Sigmoid colon (tissue), 7 donors: ENCODE results near the gene CLDND2. TPM values are rescaled to one million over a fixed set of nuclear protein-coding genes. Genes with fewer than 3 reads are reported as not detected.

Source experiments
- DNase-seq: peaks from one replicate; pipeline ENCODE4 v3.0.0-alpha.2; 2019
- H3K27ac ChIP-seq, 4 donors: fragments of 200-600 bp; sonication (generic); one replicate each; pipeline ENCODE4 v1.5.1; 2016 to 2019; ENCODE audit warnings: mild to moderate bottlenecking in 1 of 4
- H3K27me3 ChIP-seq, 3 donors: fragments of 200-600 bp; sonication (generic); one replicate each; pipeline ENCODE4 v1.5.1; 2019; ENCODE audit warnings: mild to moderate bottlenecking in 1 of 3
- H3K36me3 ChIP-seq, 4 donors: fragments of 200-600 bp; sonication (generic); one replicate each; pipeline ENCODE4 v1.5.1; 2016 to 2019
- H3K4me1 ChIP-seq, 4 donors: fragments of 200-600 bp; sonication (generic); one replicate each; pipeline ENCODE4 v1.5.1; 2017 to 2019
- H3K4me3 ChIP-seq, 4 donors: fragments of 200-600 bp; sonication (generic); one replicate each; pipeline ENCODE4 v1.5.1; 2017 to 2019; ENCODE audit warnings: mild to moderate bottlenecking in 2 of 4, moderate library complexity in 1 of 4
- H3K9me3 ChIP-seq, 4 donors: fragments of 200-600 bp in 3 of 4; sonication (generic) in 3 of 4; one replicate each; pipeline versions ENCODE4 v1.5.1 to v1.6.1; 2013 to 2019
- EP300 ChIP-seq, 4 donors: sonication (generic); formaldehyde crosslinking; IDR thresholded peaks; one replicate each; pipeline ENCODE4 v1.6.1; 2017; ENCODE audit warnings: antibody characterized with exemption in 4 of 4
- POLR2A ChIP-seq, 2 donors: fragments of 450-650 bp; IDR thresholded peaks; one replicate each; pipeline ENCODE4 v1.6.1; 2016; ENCODE audit warnings: antibody characterized with exemption in 2 of 2, mild to moderate bottlenecking in 2 of 2, moderate library complexity in 2 of 2
- POLR2AphosphoS5 ChIP-seq, 4 donors: sonication (generic); formaldehyde crosslinking; IDR thresholded peaks; one replicate each; pipeline ENCODE4 v1.6.1; 2017; ENCODE audit warnings: antibody characterized with exemption in 4 of 4
- WGBS, 2 donors: extraction: QIAGEN DNeasy Blood & Tissue Kit; methylation state at CpG; one replicate each; pipeline ENCODE4 v1.1.7; 2013; 5-methylcytosine and 5-hydroxymethylcytosine counted together
- intact Hi-C: fragments of 100-400 bp; cut with DNase I; formaldehyde crosslinking; loops from one replicate; pipeline ENCODE4 v1.15.1; 2023
- polyA plus RNA-seq, 3 donors: library from polyadenylated mRNA; stranded (reverse); fragments of 200-250 nt; gene quantifications; one replicate each; pipeline ENCODE4 v1.2.3, GENCODE V29; 2013
- total RNA-seq, 4 donors: library from RNA; depleted of rRNA; stranded (reverse); fragments of >200 nt; gene quantifications; one replicate each; pipeline ENCODE4 v1.1.0, GENCODE V29; 2016
- TF ChIP-seq, protein P1 (sequence below), 4 experiments: fragments of 450-650 bp in 3 of 4; fragments of 200-600 bp in 1 of 4; IDR thresholded peaks; one replicate each; pipeline ENCODE4 v1.5.1; 2016 to 2019; ENCODE audit warnings: antibody characterized with exemption in 4 of 4, mild to moderate bottlenecking in 3 of 4, moderate library complexity in 2 of 4
- donor health status: healthy with polysubstance abuse.
- donor health status: Bipolar disorder and iron deficiency.
- donor health status: healthy.

Gene CLDND2
- total and polyA plus RNA-seq, 7 donors = 0.35 to 3.6 TPM; not detected in 5

DNA sequence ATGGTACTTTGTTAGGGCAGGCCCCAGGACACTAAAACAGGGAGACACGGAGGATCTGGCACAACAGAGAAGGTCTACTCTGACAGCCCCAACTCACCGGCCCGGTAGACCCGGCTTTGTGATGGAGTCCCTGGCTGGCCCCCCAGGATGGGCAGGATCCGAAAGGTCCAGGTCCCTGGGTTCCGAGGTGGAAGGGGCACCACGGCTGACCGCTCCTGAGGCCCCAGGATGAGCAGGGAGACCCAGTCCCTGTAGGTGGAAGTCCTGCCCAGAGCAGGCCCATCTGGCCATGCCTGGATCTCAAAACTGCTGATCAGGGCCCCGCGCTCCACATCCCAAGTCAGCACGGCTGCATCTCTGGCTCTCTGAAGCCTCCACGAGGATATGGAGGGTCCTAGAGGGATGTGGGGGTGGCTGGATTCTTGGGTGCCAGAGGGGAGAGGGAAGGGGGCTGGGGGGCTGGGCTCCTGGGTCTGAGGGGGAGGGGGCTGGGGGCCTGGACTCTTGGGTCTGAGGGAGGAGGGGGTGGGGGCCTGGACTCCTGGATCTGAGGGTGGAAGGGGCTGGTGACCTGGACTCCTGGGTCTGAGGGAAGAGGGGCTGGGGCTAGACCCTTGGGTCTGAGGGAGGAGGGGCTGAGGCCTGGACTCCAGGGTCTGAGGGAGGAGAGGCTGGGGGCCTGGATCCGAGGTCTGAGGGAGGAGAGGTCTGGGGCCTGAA lies 31.5 kb downstream of the CLDND2 start:
- DNase-seq = no peak
- 96 to 97% methylated on average over 13 of the region's 13 CpGs for WGBS, 2 donors
- H3K9me3 ChIP-seq = no peaks in the 10 kb centered on the region
- H3K4me3 ChIP-seq = no peak overlapping the region
- H3K4me1 ChIP-seq = peaks cover 0 to 25% (median 18%) of the 10 kb centered on the region in 4 donors
- H3K36me3 ChIP-seq = no peaks in the 10 kb centered on the region
- intact Hi-C loops = loop anchor here (5.0 kb wide), 2 partner anchors 235 to 550 kb away; partner anchors contain the start of genes ZNF175 and ZNF577
- no peak overlapping the region for H3K27ac ChIP-seq
- no peaks in the 10 kb centered on the region for H3K27me3 ChIP-seq
- TF ChIP-seq POLR2AphosphoS5 (IDR thresholded peaks at IDR 0.05) (no peak), EP300 (IDR thresholded peaks at IDR 0.05) (no peak), POLR2A (IDR thresholded peaks at IDR 0.05) (no peak)
- TF ChIP-seq, protein P1, sequence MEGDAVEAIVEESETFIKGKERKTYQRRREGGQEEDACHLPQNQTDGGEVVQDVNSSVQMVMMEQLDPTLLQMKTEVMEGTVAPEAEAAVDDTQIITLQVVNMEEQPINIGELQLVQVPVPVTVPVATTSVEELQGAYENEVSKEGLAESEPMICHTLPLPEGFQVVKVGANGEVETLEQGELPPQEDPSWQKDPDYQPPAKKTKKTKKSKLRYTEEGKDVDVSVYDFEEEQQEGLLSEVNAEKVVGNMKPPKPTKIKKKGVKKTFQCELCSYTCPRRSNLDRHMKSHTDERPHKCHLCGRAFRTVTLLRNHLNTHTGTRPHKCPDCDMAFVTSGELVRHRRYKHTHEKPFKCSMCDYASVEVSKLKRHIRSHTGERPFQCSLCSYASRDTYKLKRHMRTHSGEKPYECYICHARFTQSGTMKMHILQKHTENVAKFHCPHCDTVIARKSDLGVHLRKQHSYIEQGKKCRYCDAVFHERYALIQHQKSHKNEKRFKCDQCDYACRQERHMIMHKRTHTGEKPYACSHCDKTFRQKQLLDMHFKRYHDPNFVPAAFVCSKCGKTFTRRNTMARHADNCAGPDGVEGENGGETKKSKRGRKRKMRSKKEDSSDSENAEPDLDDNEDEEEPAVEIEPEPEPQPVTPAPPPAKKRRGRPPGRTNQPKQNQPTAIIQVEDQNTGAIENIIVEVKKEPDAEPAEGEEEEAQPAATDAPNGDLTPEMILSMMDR (IDR thresholded peaks at IDR 0.05) = no peak

DNA sequence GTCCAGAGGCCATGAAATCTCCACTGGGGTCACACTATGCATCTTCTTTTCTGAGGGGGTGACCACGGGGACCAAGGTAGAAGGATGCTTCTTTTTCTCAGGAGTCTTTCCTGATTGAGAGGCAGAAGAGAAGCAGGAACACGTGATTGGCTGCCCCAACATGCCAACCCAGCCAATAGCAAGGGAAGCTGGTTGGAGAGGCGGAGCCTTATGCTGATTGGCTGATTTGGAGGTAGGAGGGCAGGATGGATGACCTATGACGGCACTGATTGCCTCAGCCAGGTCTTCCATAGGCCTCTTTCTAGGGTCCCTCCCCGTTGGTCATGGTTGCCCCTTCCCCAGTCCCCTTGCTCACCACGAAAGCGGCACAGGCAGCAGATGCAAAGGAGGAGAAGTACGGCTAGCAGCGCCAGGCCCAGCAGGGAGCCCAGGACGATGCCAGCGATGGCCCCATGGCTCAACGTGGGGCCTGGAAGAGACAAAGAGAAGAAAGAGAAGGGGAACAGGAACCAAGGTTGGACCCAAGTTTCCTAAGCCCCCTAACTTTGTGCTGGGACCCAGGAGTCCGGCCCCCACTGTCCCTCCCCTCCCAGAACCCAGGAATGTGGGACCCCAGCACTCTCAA lies 34.9 kb downstream of the CLDND2 start:
- no peak overlapping the region for H3K27ac ChIP-seq
- no peak overlapping the region for H3K4me3 ChIP-seq
- TF ChIP-seq, protein P1 (IDR thresholded peaks at IDR 0.05) = no peak
- TF ChIP-seq POLR2A (IDR thresholded peaks at IDR 0.05) (no peak), POLR2AphosphoS5 (IDR thresholded peaks at IDR 0.05) (no peak), EP300 (IDR thresholded peaks at IDR 0.05) (no peak)
- WGBS, 2 donors = 90 to 93% methylated on average over 13 of the region's 13 CpGs
- H3K4me1 ChIP-seq = peaks cover 0 to 8% (median 6%) of the 10 kb centered on the region in 4 donors
- intact Hi-C loops = no loop called here
- no peaks in the 10 kb centered on the region for H3K36me3 ChIP-seq
- peaks cover 0 to 4% (median 0%) of the 10 kb centered on the region in 4 donors for H3K9me3 ChIP-seq
- DNase-seq = no peak
- H3K27me3 ChIP-seq = peaks cover 2 to 15% (median 13%) of the 10 kb centered on the region in 3 donors

DNA sequence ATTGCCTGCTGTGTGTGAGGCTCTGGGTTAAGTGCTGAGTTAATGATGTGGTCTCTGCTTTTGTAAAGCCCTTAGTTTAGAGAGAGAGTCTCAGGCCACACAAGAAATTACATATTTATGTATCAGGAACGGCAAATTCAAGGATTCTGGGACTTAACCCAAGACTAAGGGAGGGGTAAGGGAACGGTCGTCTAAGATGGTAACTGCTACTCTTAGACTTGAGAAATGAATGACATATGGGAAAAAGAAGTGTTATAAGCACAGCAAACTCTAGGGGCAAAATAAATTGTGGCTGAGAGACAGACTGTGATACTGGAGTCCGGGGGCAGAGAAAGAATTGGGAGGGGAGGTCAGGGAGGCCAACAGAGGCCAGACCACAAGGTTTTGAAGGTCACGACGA lies 37.1 kb downstream of the CLDND2 start:
- no peak for TF ChIP-seq EP300 (IDR thresholded peaks at IDR 0.05)
- TF ChIP-seq POLR2AphosphoS5 (IDR thresholded peaks at IDR 0.05) = no peak
- no peak for TF ChIP-seq POLR2A (IDR thresholded peaks at IDR 0.05)
- TF ChIP-seq, protein P1 (IDR thresholded peaks at IDR 0.05) = no peak
- intact Hi-C loops = no loop called here
- Histone ChIP-seq H3K4me3 (no peak overlapping the region), H3K4me1 (peaks cover 0 to 14% (median 4%) of the 10 kb centered on the region in 4 donors), H3K36me3 (no peaks in the 10 kb centered on the region), H3K27ac (no peak overlapping the region), H3K27me3 (peaks cover 18 to 37% (median 34%) of the 10 kb centered on the region in 3 donors), H3K9me3 (peaks cover 0 to 4% (median 0%) of the 10 kb centered on the region in 4 donors)
- WGBS, 2 donors = 94 to 95% methylated on average over 6 of the region's 6 CpGs
- DNase-seq = no peak

DNA sequence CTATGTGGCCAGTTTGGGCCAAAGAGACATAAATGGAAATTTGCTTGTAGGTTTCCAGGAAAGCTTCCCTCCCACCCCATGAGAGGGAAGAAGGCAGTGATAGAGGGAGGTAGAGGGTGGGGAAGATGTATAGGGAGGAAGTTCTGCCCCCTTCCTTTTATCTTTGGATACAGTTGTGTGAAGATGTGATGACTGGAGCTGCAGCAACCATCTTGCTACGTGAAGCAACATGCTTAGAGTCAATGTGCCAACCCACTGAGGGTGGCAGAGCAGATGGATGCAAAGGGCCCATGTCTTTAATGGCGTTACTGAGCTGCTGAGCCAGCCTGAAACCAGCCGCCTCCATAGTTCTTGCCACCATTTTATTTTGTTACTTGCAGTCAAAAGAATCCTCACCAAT lies 37.6 kb downstream of the CLDND2 start:
- H3K9me3 ChIP-seq = peaks cover 0 to 4% (median 0%) of the 10 kb centered on the region in 4 donors
- DNase-seq = no peak
- peaks cover 0 to 14% (median 4%) of the 10 kb centered on the region in 4 donors for H3K4me1 ChIP-seq
- H3K4me3 ChIP-seq = no peak overlapping the region
- peaks cover 23 to 43% (median 40%) of the 10 kb centered on the region in 3 donors for H3K27me3 ChIP-seq
- TF ChIP-seq EP300 (IDR thresholded peaks at IDR 0.05) (no peak), POLR2A (IDR thresholded peaks at IDR 0.05) (no peak)
- TF ChIP-seq, protein P1 (IDR thresholded peaks at IDR 0.05) = no peak
- WGBS, 2 donors = 65 to 79% methylated on average over 3 of the region's 3 CpGs
- H3K27ac ChIP-seq = no peak overlapping the region
- H3K36me3 ChIP-seq = no peaks in the 10 kb centered on the region
- intact Hi-C loops = no loop called here
